ENCODE results near the gene LGR4. TPM values are rescaled to one million over a fixed set of nuclear protein-coding genes. Genes with fewer than 3 reads are reported as not detected.

Gene LGR4
- total RNA-seq, 1 donor from 2014 or later: 3.0 TPM

Other genes starting within 250 kb of the LGR4 start
- 2.4 and 3.7 TPM in 2 replicates for gene CCDC34, start 109.6 kb downstream of the LGR4 start, total RNA-seq
- gene LIN7C, start 34.0 kb upstream of the LGR4 start, total RNA-seq: 20.8 and 23.5 TPM in 2 replicates
- not detected in 2 replicates for gene BDNF, start 227.7 kb upstream of the LGR4 start, total RNA-seq